ENCODE results near the gene DNAH9. TPM values are rescaled to one million over a fixed set of nuclear protein-coding genes. Genes with fewer than 3 reads are reported as not detected.

DNAH9 gene
- total RNA-seq, 1 donor from 2014 or later: not detected

DNA sequence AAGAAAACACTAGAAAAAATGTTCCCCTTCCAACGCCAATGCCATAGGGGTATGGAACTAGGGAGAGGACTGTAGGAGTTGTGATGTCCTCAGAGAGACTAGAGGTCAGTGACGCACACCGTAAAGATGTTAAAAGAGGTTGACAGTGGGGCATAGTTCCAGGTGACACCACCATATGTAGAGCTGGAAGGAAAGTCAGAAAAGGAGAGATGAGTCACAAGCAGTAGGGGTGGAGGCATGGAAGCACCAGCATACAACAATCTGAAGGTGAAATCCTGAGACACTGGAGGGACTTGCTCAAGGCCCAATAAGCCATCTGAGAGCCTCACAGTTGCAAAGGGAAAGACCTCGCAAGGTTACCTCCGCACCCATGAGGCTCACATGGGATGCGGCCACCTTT, 323.0 kb downstream of the DNAH9 start:
- H3K9me3 ChIP-seq: no peaks in the 10 kb centered on the region
- no peaks in the 10 kb centered on the region for H3K27me3 ChIP-seq
- no peak overlapping the region for H3K4me3 ChIP-seq
- DNase-seq (ENCODE audit: low spot score in 2 of 2): no peak
- no peaks in the 10 kb centered on the region for H3K4me1 ChIP-seq
- H3K36me3 ChIP-seq: no peaks in the 10 kb centered on the region
- TF ChIP-seq, protein P1, sequence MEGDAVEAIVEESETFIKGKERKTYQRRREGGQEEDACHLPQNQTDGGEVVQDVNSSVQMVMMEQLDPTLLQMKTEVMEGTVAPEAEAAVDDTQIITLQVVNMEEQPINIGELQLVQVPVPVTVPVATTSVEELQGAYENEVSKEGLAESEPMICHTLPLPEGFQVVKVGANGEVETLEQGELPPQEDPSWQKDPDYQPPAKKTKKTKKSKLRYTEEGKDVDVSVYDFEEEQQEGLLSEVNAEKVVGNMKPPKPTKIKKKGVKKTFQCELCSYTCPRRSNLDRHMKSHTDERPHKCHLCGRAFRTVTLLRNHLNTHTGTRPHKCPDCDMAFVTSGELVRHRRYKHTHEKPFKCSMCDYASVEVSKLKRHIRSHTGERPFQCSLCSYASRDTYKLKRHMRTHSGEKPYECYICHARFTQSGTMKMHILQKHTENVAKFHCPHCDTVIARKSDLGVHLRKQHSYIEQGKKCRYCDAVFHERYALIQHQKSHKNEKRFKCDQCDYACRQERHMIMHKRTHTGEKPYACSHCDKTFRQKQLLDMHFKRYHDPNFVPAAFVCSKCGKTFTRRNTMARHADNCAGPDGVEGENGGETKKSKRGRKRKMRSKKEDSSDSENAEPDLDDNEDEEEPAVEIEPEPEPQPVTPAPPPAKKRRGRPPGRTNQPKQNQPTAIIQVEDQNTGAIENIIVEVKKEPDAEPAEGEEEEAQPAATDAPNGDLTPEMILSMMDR (IDR thresholded peaks at IDR 0.05): no peak
- H3K27ac ChIP-seq: no peak overlapping the region
- intact Hi-C loops (cut with DNase I): no loop called here

DNA sequence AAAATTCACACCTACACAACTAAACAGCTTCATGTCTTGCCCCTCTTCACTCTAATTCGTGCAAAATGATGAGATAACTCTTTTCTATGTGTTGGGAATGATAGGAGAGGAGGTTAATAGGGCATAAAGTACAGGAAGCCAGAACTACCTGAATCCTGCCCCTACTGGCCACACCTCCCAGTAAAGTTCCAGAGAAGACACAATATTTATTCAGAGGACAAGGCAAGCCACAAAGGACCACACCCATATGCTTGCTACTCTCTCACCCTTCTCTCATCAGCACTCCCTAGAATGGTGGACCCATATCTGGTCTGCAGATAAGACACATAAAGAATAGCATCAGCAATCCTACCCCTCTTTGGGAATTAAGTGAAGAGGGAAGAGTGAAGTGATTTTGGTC, 324.4 kb downstream of the DNAH9 start:
- H3K27ac ChIP-seq: no peak overlapping the region
- DNase-seq (ENCODE audit: low spot score in 2 of 2): no peak
- intact Hi-C loops (cut with DNase I): no loop called here
- H3K27me3 ChIP-seq: no peaks in the 10 kb centered on the region
- no peaks in the 10 kb centered on the region for H3K4me1 ChIP-seq
- TF ChIP-seq, protein P1 (IDR thresholded peaks at IDR 0.05): no peak
- H3K36me3 ChIP-seq: no peaks in the 10 kb centered on the region
- no peaks in the 10 kb centered on the region for H3K9me3 ChIP-seq
- no peak overlapping the region for H3K4me3 ChIP-seq

DNA sequence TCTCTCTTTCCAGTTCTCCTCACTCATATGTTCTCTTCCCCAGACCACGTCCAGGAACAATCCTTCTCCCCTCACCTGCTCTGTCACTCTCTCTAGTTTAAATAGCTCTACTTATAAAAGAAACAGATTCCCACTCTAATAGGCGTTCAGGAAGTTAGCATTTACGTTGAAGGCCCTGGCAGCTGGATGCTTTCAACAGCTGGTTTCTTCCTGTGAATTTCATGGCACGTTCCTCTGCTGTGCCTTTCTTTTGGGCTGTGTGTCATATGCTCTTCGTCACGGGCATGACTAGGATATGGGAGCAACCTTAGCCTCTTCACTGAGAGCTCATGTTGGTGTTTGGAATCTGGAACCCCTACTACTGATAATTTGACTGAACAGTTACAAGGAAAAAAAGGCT, 325.8 kb downstream of the DNAH9 start:
- no peaks in the 10 kb centered on the region for H3K36me3 ChIP-seq
- no peaks in the 10 kb centered on the region for H3K27me3 ChIP-seq
- no peak for DNase-seq (ENCODE audit: low spot score in 2 of 2)
- H3K4me3 ChIP-seq: no peak overlapping the region
- TF ChIP-seq, protein P1 (IDR thresholded peaks at IDR 0.05): no peak
- H3K27ac ChIP-seq: no peak overlapping the region
- intact Hi-C loops (cut with DNase I): no loop called here
- no peaks in the 10 kb centered on the region for H3K4me1 ChIP-seq
- no peaks in the 10 kb centered on the region for H3K9me3 ChIP-seq

DNA sequence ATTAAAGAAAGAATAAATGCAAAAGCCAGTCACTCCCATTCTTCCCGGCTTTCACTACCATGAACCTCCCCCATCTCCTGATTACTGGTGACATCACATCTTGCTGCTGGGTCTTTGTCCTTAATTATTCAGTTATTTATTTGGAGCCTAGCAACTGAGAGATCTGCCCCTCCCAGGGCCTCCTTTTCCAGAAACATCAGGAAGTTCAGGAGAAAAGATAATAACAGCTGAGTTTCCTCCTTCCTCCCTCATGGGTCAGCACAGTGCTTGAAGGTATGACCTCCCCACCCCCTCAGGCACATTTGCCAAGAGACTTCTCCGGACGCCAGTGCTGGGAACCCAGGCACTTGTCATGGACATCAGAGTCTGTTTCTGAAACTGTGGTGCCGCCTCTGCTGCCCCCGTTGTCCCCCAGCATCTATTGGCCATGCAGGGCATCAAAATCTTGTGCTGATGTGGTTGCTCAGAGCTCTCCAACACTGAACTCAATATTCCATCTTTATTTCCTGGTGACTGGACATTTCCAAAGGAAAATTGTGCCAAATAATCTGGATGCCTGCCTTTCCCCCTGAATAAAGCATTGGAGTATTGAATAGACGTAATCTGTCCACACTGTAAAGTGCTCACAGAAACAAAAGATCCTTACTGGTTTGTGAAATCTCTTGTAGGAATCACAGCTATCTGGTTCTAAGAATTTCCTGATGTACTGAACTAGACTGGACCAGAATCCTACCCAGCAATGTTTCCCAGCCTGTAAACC, 327.2 kb downstream of the DNAH9 start:
- intact Hi-C loops (cut with DNase I): no loop called here
- no peaks in the 10 kb centered on the region for H3K36me3 ChIP-seq
- H3K27ac ChIP-seq: no peak overlapping the region
- no peak for DNase-seq (ENCODE audit: low spot score in 2 of 2)
- TF ChIP-seq, protein P1 (IDR thresholded peaks at IDR 0.05): no peak
- H3K27me3 ChIP-seq: no peaks in the 10 kb centered on the region
- no peaks in the 10 kb centered on the region for H3K4me1 ChIP-seq
- H3K9me3 ChIP-seq: no peaks in the 10 kb centered on the region
- H3K4me3 ChIP-seq: no peak overlapping the region

DNA sequence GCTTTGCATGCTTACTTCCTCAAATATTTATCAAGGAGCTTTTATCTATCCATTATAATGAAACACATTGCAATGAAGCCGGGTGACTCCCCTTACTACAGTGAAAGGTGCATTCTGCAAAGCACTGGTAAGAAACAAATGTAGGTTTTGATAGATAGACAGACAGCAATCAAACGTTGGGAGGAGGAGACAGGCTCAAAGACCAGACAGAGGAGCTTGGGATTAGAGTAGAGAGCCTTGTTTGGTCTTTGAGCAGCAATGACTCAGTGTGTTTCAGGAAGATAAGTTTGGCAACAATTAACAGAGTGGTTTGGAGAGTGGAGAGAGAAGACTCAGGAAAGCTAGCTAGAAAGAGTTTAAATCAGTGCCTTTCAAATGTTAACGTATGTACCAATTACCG, 330.2 kb downstream of the DNAH9 start:
- no peak overlapping the region for H3K4me3 ChIP-seq
- no peaks in the 10 kb centered on the region for H3K9me3 ChIP-seq
- no peaks in the 10 kb centered on the region for H3K4me1 ChIP-seq
- no peak overlapping the region for H3K27ac ChIP-seq
- DNase-seq (ENCODE audit: low spot score in 2 of 2): no peak
- intact Hi-C loops (cut with DNase I): no loop called here
- H3K27me3 ChIP-seq: no peaks in the 10 kb centered on the region
- TF ChIP-seq, protein P1 (IDR thresholded peaks at IDR 0.05): no peak
- H3K36me3 ChIP-seq: no peaks in the 10 kb centered on the region

Data from ascending aorta (tissue), 2 donors.